Thymus (tissue), 11 donors: Measurements from ENCODE around the gene FBXW10B. TPM values are rescaled to one million over a fixed set of nuclear protein-coding genes. Genes with fewer than 3 reads are reported as not detected.
"Not testable (repeated sequence)": the region's sequence is repeated elsewhere in the genome, so short reads cannot be mapped to it uniquely, and the experiment has no call there.

Source experiments
- DNase-seq, 9 donors: peaks; one replicate each; pipeline ENCODE4 v3.0.0-alpha.2; 2013; ENCODE audit warnings: low spot score in 9 of 9, low read depth in 6 of 9, missing footprints in 1 of 9
- H3K27ac ChIP-seq, 2 donors: one replicate each; pipeline ENCODE4 v1.5.1; 2013; ENCODE audit warnings: control low read depth in 1 of 2, low read depth in 1 of 2, low read length in 1 of 2, mild to moderate bottlenecking in 1 of 2, moderate library complexity in 1 of 2
- H3K27me3 ChIP-seq, 2 donors: one replicate each; pipeline ENCODE4 v1.5.1; 2013; ENCODE audit warnings: low read length in 1 of 2; ENCODE audit not compliant: control insufficient read depth in 2 of 2, insufficient read depth in 1 of 2
- H3K36me3 ChIP-seq, 2 donors: one replicate each; pipeline ENCODE4 v1.5.1; 2013; ENCODE audit warnings: low read length in 1 of 2, mild to moderate bottlenecking in 1 of 2, moderate library complexity in 1 of 2; ENCODE audit not compliant: control insufficient read depth in 2 of 2, insufficient read depth in 2 of 2
- H3K4me1 ChIP-seq, 2 donors: one replicate each; pipeline ENCODE4 v1.5.1; 2013; ENCODE audit warnings: low read length in 2 of 2; ENCODE audit not compliant: control insufficient read depth in 2 of 2, insufficient read depth in 2 of 2
- H3K4me3 ChIP-seq, 2 donors: one replicate each; pipeline ENCODE4 v1.5.1; 2013; ENCODE audit warnings: low read length in 2 of 2, control low read depth in 1 of 2, mild to moderate bottlenecking in 1 of 2
- H3K9me3 ChIP-seq, 2 donors: one replicate each; pipeline ENCODE4 v1.5.1; 2013; ENCODE audit warnings: low read length in 1 of 2, mild to moderate bottlenecking in 1 of 2; ENCODE audit not compliant: control insufficient read depth in 2 of 2, insufficient read depth in 1 of 2
- WGBS: extraction: QIAGEN DNeasy Blood & Tissue Kit; methylation state at CpG from one replicate; pipeline ENCODE4 v1.1.7; 2013; 5-methylcytosine and 5-hydroxymethylcytosine counted together
- polyA plus RNA-seq: library from polyadenylated mRNA; stranded (reverse); fragments of 200-250 nt; gene quantifications from one replicate; pipeline ENCODE4 v1.2.3, GENCODE V29; 2013
- total RNA-seq: library from RNA; stranded (reverse); fragments of 120-200 nt; gene quantifications from one replicate; pipeline ENCODE4 v1.2.4, GENCODE V29; 2013
- donor health status: healthy.

Gene FBXW10B
- total and polyA plus RNA-seq, 2 donors: 0.80 to 1.6 TPM

DNA sequence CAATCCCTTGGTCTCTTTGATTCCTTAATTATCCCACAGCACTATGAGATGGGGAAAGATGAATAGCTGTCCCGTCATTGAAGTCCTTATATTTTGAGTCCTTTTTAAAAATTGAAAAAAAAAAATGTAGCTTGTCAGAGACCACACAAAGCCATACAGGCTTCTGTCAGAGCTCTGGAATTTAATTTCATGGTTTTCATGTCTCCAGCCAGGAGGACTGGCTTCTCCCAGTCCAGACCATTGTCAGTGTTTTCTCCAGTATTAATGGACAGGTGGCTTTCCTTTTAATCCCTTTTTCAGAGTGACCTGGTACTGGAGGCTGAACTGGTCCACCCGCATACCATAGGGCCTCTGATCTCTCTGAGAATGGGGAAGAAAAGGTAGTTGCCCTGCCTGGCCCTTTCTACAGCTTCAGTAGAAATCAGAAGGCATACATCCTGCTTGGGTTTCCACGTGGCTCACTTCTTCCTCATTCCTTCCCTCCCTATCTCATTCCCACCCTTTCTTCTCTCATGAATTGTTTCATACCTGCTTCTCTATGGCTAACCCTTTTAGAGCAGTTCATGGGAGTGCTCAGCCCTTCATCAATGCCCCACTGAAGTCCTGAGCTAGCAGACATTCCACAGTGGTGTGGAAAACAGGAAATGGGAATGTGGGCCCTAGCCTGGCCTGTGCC is 35.5 kb upstream of the FBXW10B start:
- Histone ChIP-seq H3K27ac (no peak overlapping the region), H3K4me1 (peaks cover 0 to 9% of the 10 kb centered on the region in 2 donors)
- WGBS: 79% methylated on average over 3 of the region's 3 CpGs

DNA sequence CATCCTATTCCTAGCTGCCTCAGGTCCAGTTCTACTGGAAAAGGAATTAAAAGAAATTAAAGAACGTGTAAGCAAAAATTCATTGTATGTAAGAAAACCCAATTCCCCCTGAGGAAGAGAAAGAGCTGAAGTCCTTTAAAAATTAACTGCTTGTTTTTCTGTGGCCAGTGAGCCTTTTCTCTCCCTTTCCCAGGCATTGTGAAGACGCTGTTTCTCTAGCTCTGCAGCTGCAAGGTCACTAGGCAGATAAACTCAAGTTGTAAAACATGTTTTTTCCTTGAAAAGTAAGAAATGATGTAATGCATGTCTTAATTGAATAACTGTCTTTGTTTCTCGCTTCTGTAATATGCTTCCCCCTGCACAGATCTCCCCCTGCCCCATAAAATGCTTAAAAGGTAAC is 34.9 kb upstream of the FBXW10B start:
- H3K27me3 ChIP-seq, H3K36me3 ChIP-seq, DNase-seq, H3K27ac ChIP-seq, H3K9me3 ChIP-seq, H3K4me1 ChIP-seq, H3K4me3 ChIP-seq: not testable (repeated sequence)
- 98% methylated on average over 3 of the region's 3 CpGs for WGBS

More for the DNA sequence above, 35.5 kb upstream of the FBXW10B start:
- H3K9me3 ChIP-seq: no peaks in the 10 kb centered on the region
- no peak overlapping the region for H3K4me3 ChIP-seq
- DNase-seq: no peak
- H3K36me3 ChIP-seq: peaks cover 0 to 3% of the 10 kb centered on the region in 2 donors
- H3K27me3 ChIP-seq: no peaks in the 10 kb centered on the region

DNA sequence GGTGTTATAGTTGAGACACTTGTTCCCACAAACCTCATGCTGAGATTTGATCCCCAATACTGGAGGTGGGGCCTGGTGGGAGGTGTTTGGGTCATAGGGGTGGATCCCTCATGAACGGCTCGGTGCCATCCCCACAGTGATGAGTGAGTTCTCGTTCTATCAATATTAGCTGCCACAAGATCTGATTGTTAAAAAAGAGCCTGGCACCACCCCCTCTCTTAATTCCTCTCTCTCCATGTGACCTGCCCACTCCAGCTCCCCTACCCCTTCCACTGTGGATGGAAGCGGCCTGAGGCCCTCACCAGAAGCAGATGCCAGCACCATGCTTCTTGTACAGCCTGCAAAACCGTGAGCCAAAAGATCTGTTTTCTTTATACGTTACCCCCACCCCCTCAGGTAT is 33.5 kb upstream of the FBXW10B start:
- Histone ChIP-seq H3K9me3 (no peaks in the 10 kb centered on the region), H3K27me3 (no peaks in the 10 kb centered on the region), H3K27ac (no peak overlapping the region), H3K4me1 (peaks cover 0 to 13% of the 10 kb centered on the region in 2 donors), H3K4me3 (no peak overlapping the region), H3K36me3 (no peaks in the 10 kb centered on the region)
- DNase-seq: no peak
- 96% methylated on average over 6 of the region's 6 CpGs for WGBS

DNA sequence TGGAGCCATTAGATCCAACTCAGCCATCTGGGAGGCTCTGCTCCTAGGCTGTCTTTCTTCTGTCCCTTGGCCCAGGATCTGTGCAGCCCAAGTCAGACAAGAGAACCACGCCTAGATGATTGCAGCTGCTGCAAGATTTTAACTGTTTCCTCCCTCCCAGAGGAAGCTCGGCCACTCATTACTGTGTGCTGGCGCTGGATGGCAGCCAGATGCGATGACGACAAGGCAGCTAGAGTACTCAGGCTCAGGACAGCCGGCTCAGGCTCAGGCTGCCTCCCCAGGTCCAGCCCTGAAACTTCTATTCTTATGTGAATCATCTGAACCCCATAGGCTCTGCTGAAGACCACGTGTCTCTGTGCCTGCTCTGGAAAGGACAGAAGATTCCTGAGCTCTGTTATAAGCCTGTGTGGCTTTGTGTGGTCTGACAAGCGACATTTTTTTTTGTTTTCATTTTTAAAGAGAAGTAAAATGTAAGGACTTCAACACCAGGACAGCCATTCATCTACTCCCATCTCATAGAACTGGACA is 32.1 kb upstream of the FBXW10B start:
- no peaks in the 10 kb centered on the region for H3K9me3 ChIP-seq
- H3K4me1 ChIP-seq: peaks cover 0 to 13% of the 10 kb centered on the region in 2 donors
- H3K36me3 ChIP-seq: no peaks in the 10 kb centered on the region
- 5% methylated on average over 8 of the region's 8 CpGs for WGBS
- peak overlapping the region; percentile 55 to 78 for H3K27ac ChIP-seq
- H3K4me3 ChIP-seq: peak overlapping the region in 1 of 2 donors; percentile 28
- H3K27me3 ChIP-seq: no peaks in the 10 kb centered on the region
- peak; percentile 8 to 63 (median 18) for DNase-seq

DNA sequence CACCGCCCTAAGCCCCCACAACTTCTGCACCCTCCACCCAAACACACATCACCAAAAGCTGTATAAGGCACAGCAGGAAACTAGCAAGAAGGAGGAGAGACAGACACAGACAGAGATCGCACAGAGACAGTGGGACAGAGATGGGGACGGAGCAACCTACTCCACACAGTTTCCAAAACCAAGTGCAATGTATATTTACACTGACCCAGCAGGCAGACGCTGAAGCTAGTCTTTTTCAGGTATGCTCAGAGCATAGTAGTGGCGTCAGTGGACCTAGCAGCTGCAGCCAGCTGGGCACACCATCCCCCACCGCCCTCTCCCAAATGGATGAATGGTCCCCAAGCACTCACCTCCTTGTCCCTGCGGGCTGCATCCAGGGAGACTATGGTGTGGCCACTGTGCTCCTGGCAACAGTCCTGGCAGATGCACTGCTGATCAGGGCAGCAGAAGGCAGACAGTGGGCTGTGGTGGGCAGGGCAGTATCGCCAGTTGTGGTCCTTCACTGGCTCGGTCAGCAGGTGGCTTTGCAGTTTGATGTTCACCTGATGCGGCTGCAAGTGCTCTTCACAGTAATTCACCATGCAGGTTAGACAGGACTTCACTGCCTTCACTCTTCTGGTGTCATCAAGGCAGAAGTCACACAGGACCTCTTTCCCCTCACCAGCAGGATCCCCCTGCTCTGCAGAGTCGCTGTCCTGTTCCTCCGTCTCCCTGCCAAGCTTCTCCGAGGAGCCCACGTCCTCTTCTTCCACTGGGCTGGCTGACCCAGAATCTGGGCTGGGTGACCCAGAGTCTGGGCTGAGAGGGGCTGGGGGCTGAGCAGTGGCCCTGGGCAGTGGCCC is 31.5 kb upstream of the FBXW10B start:
- Histone ChIP-seq H3K4me3 (peak overlapping the region; percentile 14 to 28), H3K27ac (peak overlapping the region; percentile 55 to 78), H3K9me3 (no peaks in the 10 kb centered on the region), H3K36me3 (no peaks in the 10 kb centered on the region), H3K27me3 (no peaks in the 10 kb centered on the region), H3K4me1 (peaks cover 0 to 13% of the 10 kb centered on the region in 2 donors)
- WGBS: 88% methylated on average over 14 of the region's 14 CpGs
- DNase-seq: no peak

DNA sequence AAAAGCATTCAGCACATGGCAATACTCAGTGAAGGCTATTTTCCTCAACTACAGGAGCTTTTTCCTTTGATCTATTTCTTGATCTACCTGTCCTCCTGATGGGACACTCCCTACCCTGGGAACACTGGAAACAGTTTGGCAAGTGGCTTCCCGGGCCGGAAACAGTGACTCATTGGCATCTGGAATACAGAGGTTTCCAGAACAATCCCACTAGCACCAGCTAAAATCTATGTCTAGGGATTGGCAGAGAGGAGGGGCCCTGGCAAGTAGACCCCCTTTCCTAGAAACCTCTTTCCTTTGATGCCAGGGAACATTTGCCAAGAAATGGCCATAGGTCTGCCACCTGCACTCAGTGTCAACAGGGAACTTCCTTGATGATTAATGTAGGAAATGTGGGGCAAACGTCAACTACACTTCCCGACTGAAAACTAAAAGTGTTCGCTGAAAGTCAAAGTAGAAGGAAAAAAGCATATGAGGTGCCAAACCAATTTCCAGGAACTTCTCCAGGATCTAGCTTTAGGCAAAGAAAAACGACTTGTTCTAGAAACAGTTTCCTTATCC is 30.4 kb upstream of the FBXW10B start:
- Histone ChIP-seq H3K36me3 (no peaks in the 10 kb centered on the region), H3K27me3 (no peaks in the 10 kb centered on the region), H3K9me3 (no peaks in the 10 kb centered on the region), H3K27ac (peak overlapping the region; percentile 8 to 78), H3K4me3 (peak overlapping the region in 1 of 2 donors; percentile 28), H3K4me1 (peaks cover 0 to 11% of the 10 kb centered on the region in 2 donors)
- DNase-seq: no peak
- WGBS: 51% methylated on average over 6 of the region's 6 CpGs

DNA sequence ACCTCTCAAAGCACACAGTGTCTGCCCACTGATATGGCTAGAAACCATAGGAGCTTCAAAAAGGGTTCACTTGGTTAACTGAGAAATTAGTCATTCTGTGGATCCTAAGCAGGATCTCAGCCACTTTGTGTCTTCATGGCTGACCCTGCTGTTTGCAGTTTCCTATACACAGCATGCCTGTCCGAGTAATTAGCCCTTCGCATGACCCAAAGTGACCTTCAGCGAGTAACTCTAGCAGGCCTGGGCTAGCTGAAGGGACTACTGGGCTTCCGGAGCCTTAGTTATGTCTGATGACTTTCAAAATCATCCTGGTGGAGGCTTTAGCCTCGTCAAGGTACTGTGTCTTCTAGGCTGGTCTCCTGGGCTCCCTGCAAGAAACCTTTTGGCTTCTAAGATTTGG is 28.9 kb upstream of the FBXW10B start:
- H3K9me3 ChIP-seq: no peaks in the 10 kb centered on the region
- H3K27me3 ChIP-seq: no peaks in the 10 kb centered on the region
- DNase-seq: no peak
- H3K4me1 ChIP-seq: peaks cover 0 to 11% of the 10 kb centered on the region in 2 donors
- H3K27ac ChIP-seq: peak overlapping the region; percentile 1 to 49
- 97% methylated on average over 5 of the region's 5 CpGs for WGBS
- no peak overlapping the region for H3K4me3 ChIP-seq
- no peaks in the 10 kb centered on the region for H3K36me3 ChIP-seq

DNA sequence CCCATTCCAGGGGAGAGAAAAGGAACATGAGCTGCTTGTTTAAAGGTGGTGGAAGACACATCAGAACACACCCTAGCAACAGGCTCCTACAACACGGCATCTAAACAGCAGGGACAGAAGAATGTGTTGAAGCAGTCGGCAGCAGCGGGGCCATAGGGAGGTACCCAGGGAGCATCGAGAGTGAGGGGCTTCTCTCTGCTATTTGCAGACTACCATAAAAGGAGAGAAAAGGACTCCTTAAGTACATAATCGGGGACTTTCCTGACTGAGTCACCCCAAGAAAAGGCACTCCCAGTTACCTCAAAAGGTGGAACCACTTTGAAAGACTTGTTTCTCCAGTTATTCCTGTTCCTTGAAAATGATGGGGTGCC is 26.4 kb upstream of the FBXW10B start:
- H3K27me3 ChIP-seq, H3K36me3 ChIP-seq, DNase-seq, H3K9me3 ChIP-seq, H3K4me1 ChIP-seq, H3K4me3 ChIP-seq: not testable (repeated sequence)
- peak overlapping the region in 1 of 2 donors; percentile 65 for H3K27ac ChIP-seq
- WGBS: 89% methylated on average over 5 of the region's 5 CpGs
